GM12878 (cell line): ENCODE results near the gene C22orf15. TPM values are rescaled to one million over a fixed set of nuclear protein-coding genes. Genes with fewer than 3 reads are reported as not detected.

ENCODE experiments used
- ATAC-seq: fragments of 200-7000 bp; cut with Tn5 transposase; 3 replicates; pipeline ENCODE4 v1.9.1; 2020; ENCODE audit warnings: mild to moderate bottlenecking, moderate library complexity
- BruUV-seq: library from RNA; stranded (reverse); fragments of 400-500 nt; replicated peaks from 2 replicates; lab custom pipeline; 2021; lab: Mats Ljungman, UMichigan
- CTCF ChIA-PET: fragments of 300-600 bp; sonication (Branson Sonifier 250); formaldehyde crosslinking; extraction: SDS; loops from one replicate; lab custom pipeline; 2021; ENCODE audit warnings: inconsistent platforms; lab: Yijun Ruan, JAX
- POLR2A ChIA-PET: fragments of 350-600 bp; formaldehyde crosslinking; extraction: SDS; loops from one replicate; lab custom pipeline; 2021; ENCODE audit warnings: inconsistent platforms; lab: Charles Lee
- RAD21 ChIA-PET: fragments of 300-600 bp; sonication (Branson Sonifier 250); formaldehyde crosslinking; loops from one replicate; lab custom pipeline; 2023; ENCODE audit warnings: antibody characterized with exemption; ENCODE audit not compliant: unreplicated experiment; lab: Charles Lee
- SMC1A ChIA-PET: fragments of 300-600 bp; sonication (Branson Sonifier 250); formaldehyde crosslinking; loops from one replicate; lab custom pipeline; 2023; ENCODE audit not compliant: unreplicated experiment, uncharacterized antibody; lab: Charles Lee
- DNase-seq: peaks from one replicate; pipeline ENCODE4 v3.0.0-alpha.2; 2011; ENCODE audit warnings: low read depth, low spot score
- FAIRE-seq: peaks from 3 replicates; lab custom pipeline; 2011; peaks lifted over from hg19 to GRCh38; lab: Jason Lieb, UNC
- H2AFZ ChIP-seq: 2 replicates; pipeline ENCODE4 v1.6.0; 2011; ENCODE audit warnings: low read depth, low read length, control low read depth; ENCODE audit not compliant: control insufficient read depth
- H3K27ac ChIP-seq: 2 replicates; pipeline ENCODE4 v1.5.1; 2011; ENCODE audit warnings: control low read depth; ENCODE audit not compliant: control insufficient read depth, insufficient read depth
- H3K27me3 ChIP-seq, 2 experiments: replicated peaks in 1 of 2; 2 replicates each; pipeline versions ENCODE4 v1.6.0 to v1.6.1; 2011; ENCODE audit warnings: low read length in 1 of 2; ENCODE audit not compliant: control insufficient read depth in 2 of 2, insufficient read depth in 2 of 2
- H3K36me3 ChIP-seq, 2 experiments: 2 replicates each; pipeline ENCODE4 v1.5.1; 2011; ENCODE audit warnings: low read length in 1 of 2; ENCODE audit not compliant: control insufficient read depth in 2 of 2, insufficient read depth in 2 of 2
- H3K4me1 ChIP-seq: 2 replicates; pipeline ENCODE4 v1.6.1; 2011; ENCODE audit warnings: mild to moderate bottlenecking, low read length, moderate library complexity, mixed read lengths; ENCODE audit not compliant: control insufficient read depth, insufficient read depth
- H3K4me2 ChIP-seq: 2 replicates; pipeline ENCODE4 v1.6.0; 2011; ENCODE audit warnings: control low read depth; ENCODE audit not compliant: control insufficient read depth, insufficient read depth
- H3K4me3 ChIP-seq: fragments of 200-600 bp; sonication (generic); 2 replicates; pipeline ENCODE4 v1.5.1; 2016
- H3K79me2 ChIP-seq: 2 replicates; pipeline ENCODE4 v1.6.0; 2011; ENCODE audit warnings: low read length; ENCODE audit not compliant: control insufficient read depth, insufficient read depth
- H3K9ac ChIP-seq: 2 replicates; pipeline ENCODE4 v1.8.0; 2011; ENCODE audit warnings: low read length, control low read depth, mixed read lengths; ENCODE audit not compliant: control insufficient read depth, insufficient read depth
- H3K9me3 ChIP-seq: replicated peaks from 3 replicates; pipeline ENCODE4 v1.5.1; 2011; ENCODE audit warnings: mild to moderate bottlenecking, low read length; ENCODE audit not compliant: control insufficient read depth, insufficient read depth
- H4K20me1 ChIP-seq: 2 replicates; pipeline ENCODE4 v1.6.0; 2011; ENCODE audit not compliant: control insufficient read depth, insufficient read depth
- BHLHE40 ChIP-seq, 2 experiments: fragments of 450-650 bp in 1 of 2; IDR thresholded peaks; 2 replicates each; pipeline ENCODE4 v1.6.1; 2011 to 2017; ENCODE audit warnings: low read depth in 2 of 2, borderline replicate concordance in 1 of 2, improper control_type of control experiment in 1 of 2, low read length in 1 of 2, mild to moderate bottlenecking in 1 of 2
- MEF2A ChIP-seq: IDR thresholded peaks from 2 replicates; pipeline ENCODE4 v1.6.1; 2011; ENCODE audit warnings: low read depth, mild to moderate bottlenecking, low read length, moderate library complexity; ENCODE audit not compliant: insufficient read depth
- MTA3 ChIP-seq: IDR thresholded peaks from 2 replicates; pipeline ENCODE4 v1.6.1; 2012; ENCODE audit warnings: low read length, inconsistent platforms, borderline replicate concordance
- NR2C2 ChIP-seq: IDR thresholded peaks from 2 replicates; pipeline ENCODE4 v1.6.1; 2011; ENCODE audit warnings: borderline replicate concordance, low read depth; ENCODE audit not compliant: control insufficient read depth, insufficient read length
- PAX8 ChIP-seq: fragments of 450-650 bp; IDR thresholded peaks from 2 replicates; pipeline ENCODE4 v1.6.1; 2017; ENCODE audit warnings: mild to moderate bottlenecking, moderate library complexity
- PKNOX1 ChIP-seq: fragments of 450-650 bp; IDR thresholded peaks from 2 replicates; pipeline ENCODE4 v1.6.1; 2016; ENCODE audit warnings: mild to moderate bottlenecking
- SREBF2 ChIP-seq: IDR thresholded peaks from 2 replicates; pipeline ENCODE4 v1.6.1; 2012; ENCODE audit warnings: mild to moderate bottlenecking, low read length
- YY1 ChIP-seq: IDR thresholded peaks from 2 replicates; pipeline ENCODE4 v1.6.1; 2011; ENCODE audit warnings: low read depth, mild to moderate bottlenecking, low read length
- WGBS: methylation state at CpG from one replicate; pipeline ENCODE4 v1.1.6; 2016; ENCODE audit warnings: low lambda C conversion rate; ENCODE audit not compliant: insufficient replicate concordance, insufficient coverage; ENCODE audit errors: missing lambda C conversion rate; 5-methylcytosine and 5-hydroxymethylcytosine counted together
- in situ Hi-C: fragments of 300-500 bp; cut with MboI; formaldehyde crosslinking; loops from 9 replicates; pipeline ENCODE4 v1.14.3; 2018; ENCODE audit warnings: mixed read lengths
- intact Hi-C: fragments of 100-400 bp; cut with micrococcal nuclease; formaldehyde crosslinking; loops from one replicate; pipeline ENCODE4 v1.14.2; 2022; ENCODE audit not compliant: unreplicated experiment
- polyA plus RNA-seq, 11 experiments: library from polyadenylated mRNA; depleted of rRNA in 4 of 11; unstranded in 6 of 11; stranded (reverse) in 5 of 11; fragments of >200 nt; fragmentation: Nextera tagmentation in 4 of 11; fragmentation: Illumina TruSeq in 1 of 11; extraction: Ambion mirVana in 4 of 11; extraction: Trizol in 1 of 11; gene quantifications; 1 replicate in 1 of 11; 2 replicates in 10 of 11; pipeline versions ENCODE4 v1.2.1 to v1.2.3, GENCODE V29; 2011 to 2016; ENCODE audit warnings: inconsistent platforms in 2 of 11, missing spikeins in 2 of 11, low read depth in 1 of 11
- total RNA-seq, 4 experiments: library from RNA; depleted of rRNA in 3 of 4; stranded (reverse); fragments of >200 nt in 3 of 4; fragmentation: Illumina TruSeq in 1 of 4; extraction: Trizol in 1 of 4; gene quantifications; 2 replicates each; pipeline versions ENCODE4 v1.2.1 to v1.2.3, GENCODE V29; 2013 to 2021
- TF ChIP-seq, protein P1 (sequence below): fragments of 450-650 bp; IDR thresholded peaks from 2 replicates; pipeline ENCODE4 v1.6.1; 2018; ENCODE audit warnings: mild to moderate bottlenecking, low read depth, moderate library complexity; ENCODE audit not compliant: partially characterized antibody

C22orf15 gene
- total and polyA plus RNA-seq, 10 of the 15 experiments (the other 5 are each of a cell fraction or from before 2014, with no cell fraction given): 0.05 to 0.47 (median 0.13) TPM; not detected in 3

GRCh38 chr22:23789121-23789520 lies 26.3 kb downstream of the C22orf15 start:
- Histone ChIP-seq H3K9ac (peak overlapping the region; percentile 13; the same call in 1 of the 2 replicates), H2AFZ (no peak overlapping the region), H3K4me2 (peak overlapping the region; percentile 56), H3K27ac (no peak overlapping the region), H4K20me1 (0 out of 2 replicates have a peak, but pooled peaks cover 4% of the 10 kb centered on the region), H3K79me2 (peaks cover 50% of the 10 kb centered on the region), H3K4me1 (peaks cover 11% of the 10 kb centered on the region), H3K9me3 (no peaks in the 10 kb centered on the region), H3K36me3 (peaks cover 11 to 14% of the 10 kb centered on the region in 2 experiments; a peak in 3 of 4 replicates), H3K27me3 (no peaks in the 10 kb centered on the region), H3K4me3 (peak overlapping the region; percentile 73; the same call in 1 of the 2 replicates)
- BruUV-seq: no TSS peak
- ChIA-PET CTCF (interaction anchor here (0.6 to 2.8 kb wide), 11 partner anchors 9 to 68 kb away, joined by 3 to 11 read pairs (median 4); partner anchors contain the start of genes CHCHD10 and SLC2A11), POLR2A (interaction anchor here (0.6 to 2.2 kb wide), 7 partner anchors 10 to 486 kb away, joined by 4 to 14 read pairs (median 5); no protein-coding TSS in a partner anchor), SMC1A (interaction anchor here (0.9 to 2.5 kb wide), 8 partner anchors 9 to 72 kb away, joined by 3 to 13 read pairs (median 4); no protein-coding TSS in a partner anchor), RAD21 (interaction anchor here (0.9 to 1.2 kb wide), 5 partner anchors 11 to 68 kb away, joined by 3 to 4 read pairs (median 3); partner anchors contain the start of genes SLC2A11 and VPREB3)
- 71% methylated on average over 4 of the region's 4 CpGs for WGBS
- FAIRE-seq: no peak
- intact Hi-C loops (no loop called here), in situ Hi-C loops (no loop called here)
- TF ChIP-seq, protein P1, sequence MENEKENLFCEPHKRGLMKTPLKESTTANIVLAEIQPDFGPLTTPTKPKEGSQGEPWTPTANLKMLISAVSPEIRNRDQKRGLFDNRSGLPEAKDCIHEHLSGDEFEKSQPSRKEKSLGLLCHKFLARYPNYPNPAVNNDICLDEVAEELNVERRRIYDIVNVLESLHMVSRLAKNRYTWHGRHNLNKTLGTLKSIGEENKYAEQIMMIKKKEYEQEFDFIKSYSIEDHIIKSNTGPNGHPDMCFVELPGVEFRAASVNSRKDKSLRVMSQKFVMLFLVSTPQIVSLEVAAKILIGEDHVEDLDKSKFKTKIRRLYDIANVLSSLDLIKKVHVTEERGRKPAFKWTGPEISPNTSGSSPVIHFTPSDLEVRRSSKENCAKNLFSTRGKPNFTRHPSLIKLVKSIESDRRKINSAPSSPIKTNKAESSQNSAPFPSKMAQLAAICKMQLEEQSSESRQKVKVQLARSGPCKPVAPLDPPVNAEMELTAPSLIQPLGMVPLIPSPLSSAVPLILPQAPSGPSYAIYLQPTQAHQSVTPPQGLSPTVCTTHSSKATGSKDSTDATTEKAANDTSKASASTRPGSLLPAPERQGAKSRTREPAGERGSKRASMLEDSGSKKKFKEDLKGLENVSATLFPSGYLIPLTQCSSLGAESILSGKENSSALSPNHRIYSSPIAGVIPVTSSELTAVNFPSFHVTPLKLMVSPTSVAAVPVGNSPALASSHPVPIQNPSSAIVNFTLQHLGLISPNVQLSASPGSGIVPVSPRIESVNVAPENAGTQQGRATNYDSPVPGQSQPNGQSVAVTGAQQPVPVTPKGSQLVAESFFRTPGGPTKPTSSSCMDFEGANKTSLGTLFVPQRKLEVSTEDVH: no peak
- no peak for TF ChIP-seq MTA3
- no peak for TF ChIP-seq BHLHE40 (IDR thresholded peaks at IDR 0.05; ENCODE audit: borderline replicate concordance in 1 of 2, low read depth in 2 of 2, low read length in 1 of 2)
- no peak for TF ChIP-seq PAX8
- TF ChIP-seq NR2C2: no peak
- no peak for TF ChIP-seq SREBF2
- TF ChIP-seq PKNOX1: no peak
- no peak for TF ChIP-seq MEF2A
- no peak for TF ChIP-seq YY1
- ATAC-seq: no peak
- no peak for DNase-seq
